ENCODE data around the gene ZBTB20.

ZBTB20 gene

GRCh38 chr3:114608293-114608692 lies 538.8 kb downstream of the ZBTB20 start:
- no peak for DNase-seq (ENCODE audit: low spot score)

GRCh38 chr3:114606336-114606735 lies 540.8 kb downstream of the ZBTB20 start:
- Mint-ChIP-seq H3K27ac (no peak overlapping the region), H3K9me3 (no peaks in the 10 kb centered on the region), H3K36me3 (ENCODE audit: low read depth) (no peaks in the 10 kb centered on the region), H3K27me3 (ENCODE audit: low read depth) (no peaks in the 10 kb centered on the region), H3K4me3 (no peak overlapping the region), H3K4me1 (ENCODE audit: low read depth) (no peaks in the 10 kb centered on the region)
- no peak for DNase-seq (ENCODE audit: low spot score)

More at GRCh38 chr3:114608293-114608692, 538.8 kb downstream of the ZBTB20 start:
- H3K36me3 Mint-ChIP-seq (ENCODE audit: low read depth): no peaks in the 10 kb centered on the region
- H3K27me3 Mint-ChIP-seq (ENCODE audit: low read depth): no peaks in the 10 kb centered on the region
- H3K4me1 Mint-ChIP-seq (ENCODE audit: low read depth): no peaks in the 10 kb centered on the region
- H3K4me3 Mint-ChIP-seq: no peak overlapping the region
- H3K27ac Mint-ChIP-seq: no peak overlapping the region
- H3K9me3 Mint-ChIP-seq: no peaks in the 10 kb centered on the region

GRCh38 chr3:114600571-114600970 lies 546.5 kb downstream of the ZBTB20 start:
- Mint-ChIP-seq H3K27ac (no peak overlapping the region), H3K9me3 (no peaks in the 10 kb centered on the region), H3K27me3 (ENCODE audit: low read depth) (no peaks in the 10 kb centered on the region), H3K4me3 (no peak overlapping the region), H3K36me3 (ENCODE audit: low read depth) (no peaks in the 10 kb centered on the region), H3K4me1 (ENCODE audit: low read depth) (no peaks in the 10 kb centered on the region)
- no peak for DNase-seq (ENCODE audit: low spot score)

GRCh38 chr3:114597871-114598270 lies 549.2 kb downstream of the ZBTB20 start:
- Mint-ChIP-seq H3K4me1 (ENCODE audit: low read depth) (no peaks in the 10 kb centered on the region), H3K27me3 (ENCODE audit: low read depth) (no peaks in the 10 kb centered on the region), H3K27ac (no peak overlapping the region), H3K9me3 (no peaks in the 10 kb centered on the region), H3K4me3 (no peak overlapping the region), H3K36me3 (ENCODE audit: low read depth) (no peaks in the 10 kb centered on the region)
- no peak for DNase-seq (ENCODE audit: low spot score)

- Mint-ChIP-seq H3K27ac (no peak overlapping the region), H3K4me3 (no peak overlapping the region), H3K4me1 (ENCODE audit: low read depth) (no peaks in the 10 kb centered on the region), H3K9me3 (no peaks in the 10 kb centered on the region), H3K36me3 (ENCODE audit: low read depth) (no peaks in the 10 kb centered on the region), H3K27me3 (ENCODE audit: low read depth) (no peaks in the 10 kb centered on the region)
- no peak for DNase-seq (ENCODE audit: low spot score)
Observed at GRCh38 chr3:114597012-114597411, 550.1 kb downstream of the ZBTB20 start.

GRCh38 chr3:114596147-114596546 lies 550.9 kb downstream of the ZBTB20 start:
- DNase-seq (ENCODE audit: low spot score): no peak
- Mint-ChIP-seq H3K27ac (no peak overlapping the region), H3K27me3 (ENCODE audit: low read depth) (no peaks in the 10 kb centered on the region), H3K4me1 (ENCODE audit: low read depth) (no peaks in the 10 kb centered on the region), H3K4me3 (no peak overlapping the region), H3K36me3 (ENCODE audit: low read depth) (no peaks in the 10 kb centered on the region), H3K9me3 (no peaks in the 10 kb centered on the region)

- DNase-seq (ENCODE audit: low spot score): no peak
- Mint-ChIP-seq H3K9me3 (no peaks in the 10 kb centered on the region), H3K27ac (no peak overlapping the region), H3K4me1 (ENCODE audit: low read depth) (no peaks in the 10 kb centered on the region), H3K4me3 (no peak overlapping the region), H3K36me3 (ENCODE audit: low read depth) (no peaks in the 10 kb centered on the region), H3K27me3 (ENCODE audit: low read depth) (no peaks in the 10 kb centered on the region)
Observed at GRCh38 chr3:114595522-114596028, 551.5 kb downstream of the ZBTB20 start.

GRCh38 chr3:114590309-114591047 lies 556.6 kb downstream of the ZBTB20 start:
- Mint-ChIP-seq H3K4me3 (no peak overlapping the region), H3K27ac (no peak overlapping the region), H3K9me3 (no peaks in the 10 kb centered on the region), H3K36me3 (ENCODE audit: low read depth) (no peaks in the 10 kb centered on the region), H3K27me3 (ENCODE audit: low read depth) (no peaks in the 10 kb centered on the region), H3K4me1 (ENCODE audit: low read depth) (no peaks in the 10 kb centered on the region)
- no peak for DNase-seq (ENCODE audit: low spot score)

- Mint-ChIP-seq H3K4me1 (ENCODE audit: low read depth) (peaks cover 2% of the 10 kb centered on the region), H3K27ac (no peak overlapping the region), H3K4me3 (no peak overlapping the region), H3K9me3 (no peaks in the 10 kb centered on the region), H3K36me3 (ENCODE audit: low read depth) (no peaks in the 10 kb centered on the region), H3K27me3 (ENCODE audit: low read depth) (no peaks in the 10 kb centered on the region)
- no peak for DNase-seq (ENCODE audit: low spot score)
Observed at GRCh38 chr3:114587986-114588385, 559.1 kb downstream of the ZBTB20 start.

- Mint-ChIP-seq H3K36me3 (ENCODE audit: low read depth) (no peaks in the 10 kb centered on the region), H3K4me3 (no peak overlapping the region), H3K27ac (no peak overlapping the region), H3K4me1 (ENCODE audit: low read depth) (peaks cover 2% of the 10 kb centered on the region), H3K9me3 (no peaks in the 10 kb centered on the region), H3K27me3 (ENCODE audit: low read depth) (no peaks in the 10 kb centered on the region)
- no peak for DNase-seq (ENCODE audit: low spot score)
Observed at GRCh38 chr3:114586119-114586518, 561.0 kb downstream of the ZBTB20 start.

- no peak overlapping the region for H3K4me3 Mint-ChIP-seq
- H3K36me3 Mint-ChIP-seq (ENCODE audit: low read depth): no peaks in the 10 kb centered on the region
- peaks cover 2% of the 10 kb centered on the region for H3K4me1 Mint-ChIP-seq (ENCODE audit: low read depth)
- H3K27me3 Mint-ChIP-seq (ENCODE audit: low read depth): no peaks in the 10 kb centered on the region
- DNase-seq (ENCODE audit: low spot score): no peak
- no peaks in the 10 kb centered on the region for H3K9me3 Mint-ChIP-seq
- H3K27ac Mint-ChIP-seq: no peak overlapping the region
Observed at GRCh38 chr3:114585687-114586086, 561.4 kb downstream of the ZBTB20 start.

GRCh38 chr3:114584734-114585371 lies 562.2 kb downstream of the ZBTB20 start:
- H3K27ac Mint-ChIP-seq: no peak overlapping the region
- no peaks in the 10 kb centered on the region for H3K9me3 Mint-ChIP-seq
- H3K4me3 Mint-ChIP-seq: no peak overlapping the region

GRCh38 chr3:114582929-114583328 lies 564.2 kb downstream of the ZBTB20 start:
- DNase-seq (ENCODE audit: low spot score): no peak
- Mint-ChIP-seq H3K9me3 (no peaks in the 10 kb centered on the region), H3K27ac (no peak overlapping the region), H3K4me1 (ENCODE audit: low read depth) (peaks cover 2% of the 10 kb centered on the region), H3K36me3 (ENCODE audit: low read depth) (no peaks in the 10 kb centered on the region), H3K27me3 (ENCODE audit: low read depth) (no peaks in the 10 kb centered on the region), H3K4me3 (no peak overlapping the region)

More at GRCh38 chr3:114584734-114585371, 562.2 kb downstream of the ZBTB20 start:
- Mint-ChIP-seq H3K36me3 (ENCODE audit: low read depth) (no peaks in the 10 kb centered on the region), H3K4me1 (ENCODE audit: low read depth) (peaks cover 2% of the 10 kb centered on the region), H3K27me3 (ENCODE audit: low read depth) (no peaks in the 10 kb centered on the region)
- DNase-seq (ENCODE audit: low spot score): no peak

- no peak for DNase-seq (ENCODE audit: low spot score)
- no peaks in the 10 kb centered on the region for H3K9me3 Mint-ChIP-seq
- no peaks in the 10 kb centered on the region for H3K36me3 Mint-ChIP-seq (ENCODE audit: low read depth)
- no peaks in the 10 kb centered on the region for H3K4me1 Mint-ChIP-seq (ENCODE audit: low read depth)
- H3K4me3 Mint-ChIP-seq: no peak overlapping the region
- no peaks in the 10 kb centered on the region for H3K27me3 Mint-ChIP-seq (ENCODE audit: low read depth)
- H3K27ac Mint-ChIP-seq: no peak overlapping the region
Observed at GRCh38 chr3:114572364-114573062, 574.6 kb downstream of the ZBTB20 start.

Data from T-helper 2 cell treated with Interferon-gamma antibody and Interleukin-4, amounts not matched to agents 5 μg/mL and 100 μg/mL, for 36 hours (primary cell).